Fibroblast of villous mesenchyme (primary cell): Measurements from ENCODE around the gene TSHZ2. TPM values are rescaled to one million over a fixed set of nuclear protein-coding genes. Genes with fewer than 3 reads are reported as not detected.

Experiments used
- DNase-seq: peaks from one replicate; pipeline ENCODE4 v3.0.0-alpha.2; 2010; ENCODE audit warnings: low read depth
- H3K4me3 ChIP-seq: 2 replicates; pipeline ENCODE4 v1.5.1; 2011; ENCODE audit warnings: low read depth, mild to moderate bottlenecking, low read length
- CTCF ChIP-seq: IDR thresholded peaks from 2 replicates; pipeline ENCODE4 v1.5.1; 2012; ENCODE audit warnings: low read depth, mild to moderate bottlenecking, low read length; ENCODE audit not compliant: insufficient read depth
- total RNA-seq: library from RNA; depleted of rRNA; stranded (reverse); fragments of >200 nt; gene quantifications from 2 replicates; pipeline ENCODE4 v1.2.3, GENCODE V29; 2012

TSHZ2 gene
- total RNA-seq, 1 donor, result 2.6 TPM

- DNase-seq, result no peak
- TF ChIP-seq CTCF, result no peak
- no peak overlapping the region for H3K4me3 ChIP-seq
These were observed 373.6 kb downstream of the TSHZ2 start for GRCh38 chr20:53345536-53346334.

- TF ChIP-seq CTCF, result no peak
- no peak for DNase-seq
- no peak overlapping the region for H3K4me3 ChIP-seq
These were observed 374.1 kb downstream of the TSHZ2 start for GRCh38 chr20:53346335-53346648.

GRCh38 chr20:53349730-53350129, 377.6 kb downstream of the TSHZ2 start:
- TF ChIP-seq CTCF, result no peak
- no peak for DNase-seq
- H3K4me3 ChIP-seq, result no peak overlapping the region

- no peak overlapping the region for H3K4me3 ChIP-seq
- DNase-seq, result peak; percentile 52
- TF ChIP-seq CTCF, result no peak
These were observed 380.7 kb downstream of the TSHZ2 start for GRCh38 chr20:53352727-53353440.

GRCh38 chr20:53354314-53354713, 382.2 kb downstream of the TSHZ2 start:
- no peak overlapping the region for H3K4me3 ChIP-seq
- no peak for TF ChIP-seq CTCF
- no peak for DNase-seq

- H3K4me3 ChIP-seq, result no peak overlapping the region
- no peak for DNase-seq
- no peak for TF ChIP-seq CTCF
These were observed 383.6 kb downstream of the TSHZ2 start for GRCh38 chr20:53355790-53356189.
